Chondrocyte (in vitro differentiated cells): Measurements from ENCODE around the gene LPAR1. TPM values are rescaled to one million over a fixed set of nuclear protein-coding genes. Genes with fewer than 3 reads are reported as not detected.

Source experiments
- DNase-seq: peaks from one replicate; pipeline ENCODE4 v3.0.0; 2021; ENCODE audit warnings: mixed read lengths, low spot score
- H3K27ac Mint-ChIP-seq: one replicate; pipeline ENCODE4 v1.8.0; 2021; ENCODE audit warnings: mild to moderate bottlenecking, moderate library complexity, mixed read lengths; ENCODE audit not compliant: unreplicated experiment
- H3K27me3 Mint-ChIP-seq: 2 replicates; pipeline ENCODE4 v1.8.0; 2021; ENCODE audit warnings: low read depth, mixed read lengths
- H3K36me3 Mint-ChIP-seq: 2 replicates; pipeline ENCODE4 v1.8.0; 2021; ENCODE audit warnings: low read depth, mixed read lengths
- H3K4me1 Mint-ChIP-seq: 2 replicates; pipeline ENCODE4 v1.8.0; 2021; ENCODE audit warnings: low read depth, mild to moderate bottlenecking, mixed read lengths
- H3K4me3 Mint-ChIP-seq: one replicate; pipeline ENCODE4 v1.8.0; 2021; ENCODE audit warnings: mild to moderate bottlenecking, moderate library complexity, mixed read lengths; ENCODE audit not compliant: unreplicated experiment
- H3K9me3 Mint-ChIP-seq: 2 replicates; pipeline ENCODE4 v1.8.0; 2021; ENCODE audit warnings: low read depth, mixed read lengths
- CTCF ChIP-seq: fragments of 200-600 bp; sonication (generic); IDR thresholded peaks from 2 replicates; pipeline ENCODE4 v1.5.0; 2021; ENCODE audit warnings: antibody characterized with exemption, mild to moderate bottlenecking, moderate library complexity
- total RNA-seq: library from RNA; stranded (reverse); gene quantifications from 3 replicates; pipeline ENCODE4 v1.2.1, GENCODE V29; 2021

The LPAR1 gene
- total RNA-seq, 1 donor from 2014 or later = 33.5 TPM

DNA sequence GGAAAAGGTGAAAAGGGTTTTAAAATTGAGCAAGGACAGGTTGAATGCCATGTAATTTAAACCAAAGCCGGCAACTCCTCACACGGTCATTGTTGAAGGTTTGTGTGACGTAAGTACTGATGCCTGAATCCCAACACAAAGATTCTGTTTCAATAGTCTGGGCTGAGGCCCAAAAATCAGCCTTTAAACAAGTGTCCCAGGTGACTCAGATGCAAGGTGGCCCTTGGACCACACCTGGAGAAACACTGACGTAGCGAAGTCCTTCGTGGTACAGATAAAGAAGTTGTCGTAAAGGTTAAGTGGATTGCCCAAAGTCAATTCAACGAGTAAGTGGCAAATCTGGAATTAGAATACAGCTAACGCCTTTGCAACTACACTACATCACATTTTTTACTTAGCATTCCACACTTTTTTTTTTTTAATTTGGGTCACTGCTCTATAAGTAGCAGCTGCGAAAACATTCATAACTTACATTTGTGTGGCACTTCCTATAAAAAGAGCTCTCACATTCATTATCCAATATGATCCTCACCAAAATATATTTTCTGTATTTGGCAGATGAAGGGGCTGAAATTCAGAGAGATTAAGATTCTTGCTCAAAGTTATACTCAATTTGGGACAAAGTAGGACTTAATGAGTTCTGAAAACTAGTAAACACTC is 111.3 kb downstream of the LPAR1 start:
- Mint-ChIP-seq H3K9me3 (no peaks in the 10 kb centered on the region), H3K4me3 (peak overlapping the region; percentile 11), H3K36me3 (no peaks in the 10 kb centered on the region), H3K27me3 (no peaks in the 10 kb centered on the region), H3K4me1 (peaks cover 48% of the 10 kb centered on the region), H3K27ac (peak overlapping the region; percentile 91)
- TF ChIP-seq CTCF = no peak
- no peak for DNase-seq

DNA sequence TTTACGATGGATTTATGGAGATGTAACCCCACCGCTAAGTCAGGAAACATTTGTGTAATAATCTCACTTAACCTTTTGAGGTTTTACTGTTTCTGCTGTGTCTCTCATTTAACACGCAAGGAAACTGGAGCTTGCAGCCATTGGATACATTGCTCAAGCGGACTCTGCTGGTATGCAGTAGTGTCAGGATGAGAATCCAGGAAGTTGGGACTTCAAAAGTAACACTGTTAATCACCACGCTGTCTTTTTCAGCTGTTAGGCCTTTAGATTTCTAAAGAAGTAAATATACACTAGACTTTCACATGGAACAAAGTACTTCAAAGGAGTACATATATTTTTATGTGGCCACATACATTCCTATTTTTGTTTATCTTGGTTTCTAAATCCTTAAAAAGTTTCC is 114.7 kb downstream of the LPAR1 start:
- Mint-ChIP-seq H3K4me3 (no peak overlapping the region), H3K27me3 (no peaks in the 10 kb centered on the region), H3K27ac (no peak overlapping the region), H3K9me3 (no peaks in the 10 kb centered on the region), H3K4me1 (peaks cover 68% of the 10 kb centered on the region), H3K36me3 (no peaks in the 10 kb centered on the region)
- no peak for TF ChIP-seq CTCF
- no peak for DNase-seq

- Mint-ChIP-seq H3K36me3 (peaks cover 2% of the 10 kb centered on the region), H3K4me3 (no peak overlapping the region), H3K27me3 (no peaks in the 10 kb centered on the region), H3K4me1 (peaks cover 73% of the 10 kb centered on the region), H3K27ac (peak overlapping the region; percentile 97), H3K9me3 (no peaks in the 10 kb centered on the region)
- TF ChIP-seq CTCF = no peak
- no peak for DNase-seq
Measured at GRCh38 chr9:110922145-110922544, 116.1 kb downstream of the LPAR1 start.

GRCh38 chr9:110921705-110922104 is 116.6 kb downstream of the LPAR1 start:
- Mint-ChIP-seq H3K27ac (peak overlapping the region; percentile 97), H3K4me3 (no peak overlapping the region), H3K27me3 (no peaks in the 10 kb centered on the region), H3K9me3 (no peaks in the 10 kb centered on the region), H3K36me3 (peaks cover 2% of the 10 kb centered on the region), H3K4me1 (peaks cover 69% of the 10 kb centered on the region)
- TF ChIP-seq CTCF = no peak
- DNase-seq = no peak

DNA sequence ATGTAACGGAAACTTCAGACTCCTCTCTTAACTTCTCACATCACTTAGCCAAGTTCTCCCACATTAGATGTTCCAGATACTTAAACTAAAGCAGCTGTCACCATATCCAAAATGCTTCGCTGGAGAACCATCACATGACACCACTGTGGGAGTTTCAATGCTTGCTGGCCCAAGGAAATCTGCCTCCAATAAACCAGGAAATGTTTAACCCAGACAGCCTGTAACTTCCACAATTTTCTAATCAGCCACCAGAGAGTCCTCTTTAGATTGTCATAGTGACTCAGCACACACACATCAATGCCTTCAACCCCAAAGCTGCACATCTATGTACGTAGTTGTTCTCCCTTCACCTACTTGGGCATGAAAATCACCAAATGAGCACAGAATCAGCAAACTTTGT is 118.7 kb downstream of the LPAR1 start:
- Mint-ChIP-seq H3K36me3 (peaks cover 2% of the 10 kb centered on the region), H3K4me3 (no peak overlapping the region), H3K27ac (peak overlapping the region; percentile 91), H3K9me3 (no peaks in the 10 kb centered on the region), H3K27me3 (no peaks in the 10 kb centered on the region), H3K4me1 (peaks cover 63% of the 10 kb centered on the region)
- no peak for DNase-seq
- TF ChIP-seq CTCF = no peak
